PC-3 (cell line): ENCODE measurements around the gene NACAD. TPM values are rescaled to one million over a fixed set of nuclear protein-coding genes. Genes with fewer than 3 reads are reported as not detected.

Experiments
- ATAC-seq: fragments of 200-7000 bp; cut with Tn5 transposase; 2 replicates; pipeline ENCODE4 v1.9.1; 2020; ENCODE audit warnings: mild to moderate bottlenecking, moderate library complexity
- BruUV-seq: library from RNA; stranded (reverse); fragments of 400-500 nt; replicated peaks from 2 replicates; lab custom pipeline; 2021; lab: Mats Ljungman, UMichigan
- CTCF ChIA-PET: fragments of 300-600 bp; sonication (Branson Sonifier 250); formaldehyde crosslinking; loops from one replicate; lab custom pipeline; 2022; ENCODE audit warnings: antibody characterized with exemption; lab: Charles Lee
- POLR2A ChIA-PET: fragments of 300-600 bp; sonication (Branson Sonifier 250); formaldehyde crosslinking; loops from one replicate; lab custom pipeline; 2022; ENCODE audit warnings: antibody characterized with exemption; ENCODE audit not compliant: unreplicated experiment; lab: Charles Lee
- DNase-seq: peaks from one replicate; pipeline ENCODE4 v3.0.0-alpha.2; 2015
- H2AFZ ChIP-seq: fragments of 300-600 bp; sonication (generic); 2 replicates; pipeline ENCODE4 v1.6.0; 2016; ENCODE audit warnings: antibody characterized with exemption, low read length
- H3F3A ChIP-seq: fragments of 300-600 bp; sonication (generic); one replicate; pipeline ENCODE4 v1.6.0; 2017; ENCODE audit warnings: antibody characterized with exemption, low read length, control low read depth, mild to moderate bottlenecking; ENCODE audit not compliant: unreplicated experiment
- H3K27ac ChIP-seq: fragments of 300-600 bp; sonication (generic); 2 replicates; pipeline ENCODE4 v1.5.1; 2016; ENCODE audit warnings: mild to moderate bottlenecking, low read length
- H3K27me3 ChIP-seq: fragments of 300-600 bp; sonication (generic); 2 replicates; pipeline ENCODE4 v1.6.1; 2016; ENCODE audit warnings: low read length, mixed read lengths
- H3K36me3 ChIP-seq: fragments of 300-600 bp; sonication (generic); 2 replicates; pipeline ENCODE4 v1.6.1; 2016; ENCODE audit warnings: low read depth, mixed run types, low read length, mixed read lengths
- H3K4me1 ChIP-seq: fragments of 300-600 bp; sonication (generic); 2 replicates; pipeline ENCODE4 v1.5.1; 2016; ENCODE audit warnings: low read length; ENCODE audit not compliant: insufficient read depth
- H3K4me2 ChIP-seq: fragments of 300-600 bp; sonication (generic); 2 replicates; pipeline ENCODE4 v1.6.0; 2016; ENCODE audit warnings: low read length
- H3K4me3 ChIP-seq: fragments of 300-600 bp; sonication (generic); 2 replicates; pipeline ENCODE4 v1.5.1; 2016; ENCODE audit warnings: mild to moderate bottlenecking, low read length, mixed read lengths
- H3K79me2 ChIP-seq: fragments of 300-600 bp; sonication (generic); 2 replicates; pipeline ENCODE4 v1.6.1; 2017; ENCODE audit warnings: low read length, mixed read lengths
- H3K9ac ChIP-seq: fragments of 300-600 bp; sonication (generic); 2 replicates; pipeline ENCODE4 v1.6.0; 2016; ENCODE audit warnings: mild to moderate bottlenecking, low read length
- H3K9me2 ChIP-seq: fragments of 300-600 bp; sonication (generic); replicated peaks from 2 replicates; pipeline ENCODE4 v1.6.1; 2016; ENCODE audit warnings: mixed run types, low read length, mixed read lengths
- H3K9me3 ChIP-seq: fragments of 300-600 bp; sonication (generic); 2 replicates; pipeline ENCODE4 v1.6.1; 2016; ENCODE audit warnings: low read length, mixed read lengths
- H4K20me1 ChIP-seq: fragments of 300-600 bp; sonication (generic); 2 replicates; pipeline ENCODE4 v1.6.1; 2016; ENCODE audit warnings: low read length, mixed read lengths
- EZH2 ChIP-seq: fragments of 300-600 bp; sonication (generic); IDR thresholded peaks from one replicate; pipeline ENCODE4 v1.6.1; 2017; ENCODE audit warnings: antibody characterized with exemption, mild to moderate bottlenecking, low read length; ENCODE audit not compliant: unreplicated experiment
- EZH2phosphoT487 ChIP-seq: fragments of 300-600 bp; sonication (generic); IDR thresholded peaks from 2 replicates; pipeline ENCODE4 v1.6.1; 2018; ENCODE audit warnings: mild to moderate bottlenecking, antibody characterized with exemption, low read length, borderline replicate concordance
- intact Hi-C: fragments of 100-400 bp; cut with micrococcal nuclease; formaldehyde crosslinking; loops from 2 replicates; pipeline ENCODE4 v1.9.0; 2023
- total RNA-seq: library from RNA; depleted of rRNA; stranded (reverse); fragments of >200 nt; gene quantifications from 2 replicates; pipeline ENCODE4 v1.2.3, GENCODE V29; 2014
- TF ChIP-seq, protein P1 (sequence below): fragments of 300-600 bp; sonication (generic); conservative IDR thresholded peaks from 2 replicates; pipeline ENCODE4 v1.5.1; 2017; ENCODE audit warnings: antibody characterized with exemption, low read depth, mild to moderate bottlenecking, low read length

NACAD gene
- total RNA-seq, 1 experiment from 2014 or later = 0.26 TPM

DNA sequence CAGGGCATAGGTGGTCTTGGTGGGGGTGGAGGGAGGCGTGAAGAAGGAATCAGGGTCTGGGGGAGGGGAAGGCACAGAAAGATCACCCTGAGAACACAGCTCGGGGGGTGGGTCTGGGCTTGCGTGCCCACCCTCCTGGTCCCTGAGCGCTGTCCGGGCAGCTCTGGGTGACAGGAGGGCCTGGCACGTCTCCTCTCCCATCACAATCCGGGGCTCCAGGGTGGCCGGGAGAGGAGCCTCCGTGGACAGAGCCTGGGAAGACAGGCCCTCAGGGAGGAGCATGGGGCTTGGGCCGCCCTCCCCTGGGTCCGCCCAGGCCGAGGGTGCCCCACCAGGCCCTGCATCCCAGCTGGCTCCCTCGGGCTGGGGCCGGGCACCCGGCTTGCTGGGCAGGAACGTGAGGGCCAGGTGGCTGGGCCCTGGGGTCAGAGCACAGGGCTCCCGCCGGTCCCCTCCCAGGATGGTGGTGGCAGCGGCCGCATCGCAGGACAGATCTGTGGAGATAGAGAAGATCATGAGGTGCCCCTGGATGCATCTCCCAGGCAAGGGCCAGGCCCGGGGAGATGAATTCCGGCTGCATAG is 3.1 kb downstream of the NACAD start:
- no TSS peak for BruUV-seq
- Histone ChIP-seq H3K4me2 (no peak overlapping the region), H3F3A (no peaks in the 10 kb centered on the region), H3K9me3 (no peaks in the 10 kb centered on the region), H3K9ac (no peak overlapping the region), H3K36me3 (no peaks in the 10 kb centered on the region), H3K4me3 (no peak overlapping the region), H3K27me3 (no peaks in the 10 kb centered on the region), H3K4me1 (peaks cover 5% of the 10 kb centered on the region), H3K27ac (no peak overlapping the region), H4K20me1 (no peaks in the 10 kb centered on the region), H3K9me2 (no peaks in the 10 kb centered on the region), H2AFZ (no peak overlapping the region), H3K79me2 (no peaks in the 10 kb centered on the region)
- no peak for TF ChIP-seq EZH2
- TF ChIP-seq EZH2phosphoT487 = no peak
- TF ChIP-seq, protein P1, sequence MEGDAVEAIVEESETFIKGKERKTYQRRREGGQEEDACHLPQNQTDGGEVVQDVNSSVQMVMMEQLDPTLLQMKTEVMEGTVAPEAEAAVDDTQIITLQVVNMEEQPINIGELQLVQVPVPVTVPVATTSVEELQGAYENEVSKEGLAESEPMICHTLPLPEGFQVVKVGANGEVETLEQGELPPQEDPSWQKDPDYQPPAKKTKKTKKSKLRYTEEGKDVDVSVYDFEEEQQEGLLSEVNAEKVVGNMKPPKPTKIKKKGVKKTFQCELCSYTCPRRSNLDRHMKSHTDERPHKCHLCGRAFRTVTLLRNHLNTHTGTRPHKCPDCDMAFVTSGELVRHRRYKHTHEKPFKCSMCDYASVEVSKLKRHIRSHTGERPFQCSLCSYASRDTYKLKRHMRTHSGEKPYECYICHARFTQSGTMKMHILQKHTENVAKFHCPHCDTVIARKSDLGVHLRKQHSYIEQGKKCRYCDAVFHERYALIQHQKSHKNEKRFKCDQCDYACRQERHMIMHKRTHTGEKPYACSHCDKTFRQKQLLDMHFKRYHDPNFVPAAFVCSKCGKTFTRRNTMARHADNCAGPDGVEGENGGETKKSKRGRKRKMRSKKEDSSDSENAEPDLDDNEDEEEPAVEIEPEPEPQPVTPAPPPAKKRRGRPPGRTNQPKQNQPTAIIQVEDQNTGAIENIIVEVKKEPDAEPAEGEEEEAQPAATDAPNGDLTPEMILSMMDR = no peak
- ChIA-PET POLR2A (no interaction called here), CTCF (no interaction called here)
- DNase-seq = no peak
- intact Hi-C loops = no loop called here
- ATAC-seq = no peak

DNA sequence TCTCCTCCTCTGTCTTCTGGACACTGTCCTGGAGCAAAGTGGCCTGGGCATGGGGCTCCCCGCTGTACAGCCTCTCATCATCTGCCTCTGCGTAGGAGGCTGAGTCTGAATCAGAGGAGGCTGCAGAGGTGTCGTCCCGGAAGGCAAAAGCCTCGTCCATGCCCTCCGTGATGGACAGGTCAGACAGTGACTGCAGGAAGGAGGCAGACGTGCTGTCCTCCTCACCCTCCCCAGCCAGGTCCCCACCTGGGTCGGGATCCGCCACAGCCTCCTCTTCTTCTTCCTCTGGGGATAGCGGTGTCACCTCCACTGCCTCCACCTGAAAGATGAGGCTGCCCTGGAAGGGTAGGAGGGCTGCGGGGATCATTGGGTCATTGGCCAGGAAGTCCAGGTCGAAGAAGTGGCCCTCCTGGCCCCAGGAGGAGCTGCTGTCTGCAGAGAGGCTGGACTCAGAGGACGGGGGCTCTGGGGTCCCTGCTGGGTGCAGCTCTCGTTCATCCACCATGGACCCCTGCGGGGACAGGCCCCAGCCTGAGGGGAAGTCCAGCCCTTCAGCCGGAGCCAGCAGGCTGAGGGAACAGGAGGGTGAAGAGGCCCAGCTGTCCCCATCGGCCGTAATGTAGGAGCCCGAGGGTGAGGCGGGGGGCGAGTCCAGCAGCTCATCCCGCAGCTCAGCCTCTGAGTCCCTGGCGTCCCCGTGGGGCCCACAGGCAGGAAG is 3.7 kb downstream of the NACAD start:
- intact Hi-C loops = no loop called here
- ATAC-seq (no peak), DNase-seq (no peak)
- no peak for TF ChIP-seq EZH2
- no peak for TF ChIP-seq EZH2phosphoT487
- TF ChIP-seq, protein P1 = no peak
- H3F3A ChIP-seq = no peaks in the 10 kb centered on the region
- no peak overlapping the region for H3K27ac ChIP-seq
- H2AFZ ChIP-seq = no peak overlapping the region
- ChIA-PET CTCF (no interaction called here), POLR2A (no interaction called here)
- no peaks in the 10 kb centered on the region for H3K9me3 ChIP-seq
- H3K4me3 ChIP-seq = no peak overlapping the region
- no peaks in the 10 kb centered on the region for H3K27me3 ChIP-seq
- no TSS peak for BruUV-seq
- no peaks in the 10 kb centered on the region for H3K9me2 ChIP-seq
- H4K20me1 ChIP-seq = no peaks in the 10 kb centered on the region
- peaks cover 5% of the 10 kb centered on the region for H3K4me1 ChIP-seq
- H3K79me2 ChIP-seq = no peaks in the 10 kb centered on the region
- no peak overlapping the region for H3K9ac ChIP-seq
- no peak overlapping the region for H3K4me2 ChIP-seq
- no peaks in the 10 kb centered on the region for H3K36me3 ChIP-seq

DNA sequence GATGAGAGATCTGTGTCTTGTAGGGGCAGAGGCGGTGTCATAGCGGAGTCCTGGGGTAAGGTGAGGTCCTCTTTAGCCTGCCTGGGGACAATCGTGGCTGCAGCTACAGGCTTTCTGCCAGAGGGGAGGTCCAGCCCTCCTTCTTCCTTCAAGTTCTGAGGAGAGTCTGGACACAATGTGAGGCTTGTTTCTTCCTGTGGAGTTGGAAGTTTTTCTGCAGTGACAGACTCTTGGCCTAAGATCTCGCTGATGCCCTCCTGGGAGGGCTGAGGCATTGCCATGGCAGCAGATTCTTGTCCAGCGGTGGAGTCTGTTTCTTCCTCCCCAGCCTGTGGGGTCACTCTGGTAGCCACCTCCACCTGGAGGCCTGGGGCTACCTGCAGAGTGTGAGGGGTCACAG is 4.4 kb downstream of the NACAD start:
- Histone ChIP-seq H3K9me2 (no peaks in the 10 kb centered on the region), H3K4me1 (peaks cover 5% of the 10 kb centered on the region), H4K20me1 (no peaks in the 10 kb centered on the region), H3K27ac (no peak overlapping the region), H3K4me3 (no peak overlapping the region), H3K79me2 (no peaks in the 10 kb centered on the region), H3K36me3 (no peaks in the 10 kb centered on the region), H3K27me3 (no peaks in the 10 kb centered on the region), H2AFZ (no peak overlapping the region), H3F3A (no peaks in the 10 kb centered on the region), H3K4me2 (no peak overlapping the region), H3K9ac (no peak overlapping the region), H3K9me3 (no peaks in the 10 kb centered on the region)
- BruUV-seq = no TSS peak
- ChIA-PET POLR2A (no interaction called here), CTCF (no interaction called here)
- ATAC-seq (no peak), DNase-seq (no peak)
- intact Hi-C loops = no loop called here
- TF ChIP-seq, protein P1 = no peak
- TF ChIP-seq EZH2phosphoT487 (no peak), EZH2 (no peak)
